ENCODE data around the gene SLF2. TPM values are rescaled to one million over a fixed set of nuclear protein-coding genes. Genes with fewer than 3 reads are reported as not detected.

The SLF2 gene
- total RNA-seq, 1 donor from 2014 or later = 22.0 TPM

- no peak overlapping the region for H3K4me3 ChIP-seq (ENCODE audit: low read depth, low read length)
- no peak for TF ChIP-seq CTCF (conservative IDR thresholded peaks at IDR 0.05; ENCODE audit: low read depth, low read length)
- no peak for DNase-seq (ENCODE audit: low read depth)
Measured at GRCh38 chr10:100902622-100903021, 10.1 kb upstream of the SLF2 start.

DNA sequence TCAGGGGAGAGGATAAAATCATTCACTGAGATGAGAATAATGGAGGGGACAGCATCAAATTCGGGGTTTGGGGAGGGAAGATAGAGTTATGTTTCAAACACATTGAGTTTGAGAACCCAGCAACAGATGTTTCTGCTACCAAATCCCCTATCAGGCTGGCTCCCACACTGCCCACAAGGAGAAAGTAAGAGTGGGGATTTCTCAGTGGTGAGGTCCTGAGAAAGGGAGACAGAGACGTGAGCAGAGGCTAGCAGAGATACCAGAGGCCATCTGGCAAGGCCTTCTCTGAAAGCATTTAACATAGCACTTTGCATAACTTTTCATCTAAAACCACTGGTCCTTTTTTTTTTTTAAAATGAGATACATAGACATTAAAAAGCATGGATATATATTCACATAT, 7.8 kb upstream of the SLF2 start:
- TF ChIP-seq CTCF (conservative IDR thresholded peaks at IDR 0.05; ENCODE audit: low read depth, low read length) = no peak
- DNase-seq (ENCODE audit: low read depth) = no peak
- no peak overlapping the region for H3K4me3 ChIP-seq (ENCODE audit: low read depth, low read length)

GRCh38 chr10:100907175-100907574, 5.6 kb upstream of the SLF2 start:
- TF ChIP-seq CTCF (conservative IDR thresholded peaks at IDR 0.05; ENCODE audit: low read depth, low read length) = no peak
- H3K4me3 ChIP-seq (ENCODE audit: low read depth, low read length) = no peak overlapping the region
- no peak for DNase-seq (ENCODE audit: low read depth)

GRCh38 chr10:100907773-100908363, 4.9 kb upstream of the SLF2 start:
- TF ChIP-seq CTCF (conservative IDR thresholded peaks at IDR 0.05; ENCODE audit: low read depth, low read length) = no peak
- no peak for DNase-seq (ENCODE audit: low read depth)
- no peak overlapping the region for H3K4me3 ChIP-seq (ENCODE audit: low read depth, low read length)

GRCh38 chr10:100908378-100908777, 4.4 kb upstream of the SLF2 start:
- no peak for DNase-seq (ENCODE audit: low read depth)
- H3K4me3 ChIP-seq (ENCODE audit: low read depth, low read length) = no peak overlapping the region
- TF ChIP-seq CTCF (conservative IDR thresholded peaks at IDR 0.05; ENCODE audit: low read depth, low read length) = no peak

GRCh38 chr10:100909501-100910263, 3.1 kb upstream of the SLF2 start:
- H3K4me3 ChIP-seq (ENCODE audit: low read depth, low read length) = no peak overlapping the region
- no peak for TF ChIP-seq CTCF (conservative IDR thresholded peaks at IDR 0.05; ENCODE audit: low read depth, low read length)
- no peak for DNase-seq (ENCODE audit: low read depth)

GRCh38 chr10:100911472-100911871, 1.3 kb upstream of the SLF2 start:
- H3K4me3 ChIP-seq (ENCODE audit: low read depth, low read length) = no peak overlapping the region
- no peak for TF ChIP-seq CTCF (conservative IDR thresholded peaks at IDR 0.05; ENCODE audit: low read depth, low read length)
- DNase-seq (ENCODE audit: low read depth) = no peak

Data from epithelial cell of proximal tubule (primary cell).